GM19193 (cell line): ENCODE data around the gene SKIDA1.

Experiments used
- POLR2A ChIP-seq: IDR thresholded peaks from 4 replicates; pipeline ENCODE4 v1.6.1; 2011; ENCODE audit not compliant: insufficient read depth, insufficient read length; ENCODE audit errors: extremely low read depth

SKIDA1 gene

GRCh38 chr10:21520949-21521348 lies 4.5 kb downstream of the SKIDA1 start:
- no peak for TF ChIP-seq POLR2A

GRCh38 chr10:21520509-21520908 lies 5.0 kb downstream of the SKIDA1 start:
- no peak for TF ChIP-seq POLR2A

GRCh38 chr10:21519941-21520436 lies 5.5 kb downstream of the SKIDA1 start:
- no peak for TF ChIP-seq POLR2A

GRCh38 chr10:21519397-21519933 lies 6.0 kb downstream of the SKIDA1 start:
- TF ChIP-seq POLR2A = no peak

GRCh38 chr10:21518641-21519396 lies 6.7 kb downstream of the SKIDA1 start:
- no peak for TF ChIP-seq POLR2A

GRCh38 chr10:21518149-21518640 lies 7.3 kb downstream of the SKIDA1 start:
- TF ChIP-seq POLR2A = no peak

GRCh38 chr10:21517134-21518031 lies 8.1 kb downstream of the SKIDA1 start:
- no peak for TF ChIP-seq POLR2A

- TF ChIP-seq POLR2A = no peak
These were observed 9.0 kb downstream of the SKIDA1 start for GRCh38 chr10:21516242-21517131.

- TF ChIP-seq POLR2A = no peak
These were observed 9.9 kb downstream of the SKIDA1 start for GRCh38 chr10:21515361-21516241.

- TF ChIP-seq POLR2A = no peak
These were observed 10.6 kb downstream of the SKIDA1 start for GRCh38 chr10:21514818-21515351.

- no peak for TF ChIP-seq POLR2A
These were observed 11.2 kb downstream of the SKIDA1 start for GRCh38 chr10:21514129-21514817.

- no peak for TF ChIP-seq POLR2A
These were observed 12.1 kb downstream of the SKIDA1 start for GRCh38 chr10:21513405-21513788.
